IMR-90 (cell line): ENCODE results near the gene EFCAB5. TPM values are rescaled to one million over a fixed set of nuclear protein-coding genes. Genes with fewer than 3 reads are reported as not detected.

Experiments
- ATAC-seq: fragments of 200-7000 bp; cut with Tn5 transposase; 2 replicates; pipeline ENCODE4 v1.9.1; 2020; ENCODE audit warnings: low read depth, mild to moderate bottlenecking, moderate library complexity
- BruUV-seq: library from RNA; stranded (reverse); fragments of 400-500 nt; replicated peaks from 2 replicates; lab custom pipeline; 2021; lab: Mats Ljungman, UMichigan
- CTCF ChIA-PET: fragments of 300-600 bp; formaldehyde crosslinking; extraction: SDS; loops from one replicate; lab custom pipeline; 2021; ENCODE audit warnings: antibody characterized with exemption; lab: Yijun Ruan, JAX
- POLR2A ChIA-PET: fragments of 300-600 bp; sonication (Branson Sonifier 250); formaldehyde crosslinking; loops from one replicate; lab custom pipeline; 2022; ENCODE audit warnings: antibody characterized with exemption; ENCODE audit not compliant: unreplicated experiment; lab: Charles Lee
- DNase-seq: peaks from one replicate; pipeline ENCODE4 v3.0.0; 2013
- H2AFZ ChIP-seq: replicated peaks from 2 replicates; pipeline ENCODE3; 2013; ENCODE audit warnings: low read length, mild to moderate bottlenecking; ENCODE audit not compliant: poor library complexity
- H2AK5ac ChIP-seq: 2 replicates; pipeline ENCODE4 v1.6.1; 2013; ENCODE audit warnings: low read depth, low read length, inconsistent platforms
- H2AK9ac ChIP-seq: replicated peaks from 2 replicates; pipeline ENCODE3; 2013; ENCODE audit warnings: mild to moderate bottlenecking, low read depth, low read length, moderate library complexity; ENCODE audit not compliant: poor library complexity
- H2BK120ac ChIP-seq: 2 replicates; pipeline ENCODE4 v1.6.1; 2013; ENCODE audit warnings: low read depth, low read length, inconsistent platforms
- H2BK15ac ChIP-seq: 3 replicates; pipeline ENCODE4 v1.6.1; 2013; ENCODE audit warnings: low read depth, low read length, inconsistent platforms
- H2BK20ac ChIP-seq: 2 replicates; pipeline ENCODE4 v1.6.1; 2013; ENCODE audit warnings: low read depth, mild to moderate bottlenecking, inconsistent platforms, low read length, moderate library complexity
- H2BK5ac ChIP-seq: 2 replicates; pipeline ENCODE4 v1.6.1; 2013; ENCODE audit warnings: mild to moderate bottlenecking, low read depth, low read length, inconsistent platforms; ENCODE audit not compliant: poor library complexity, severe bottlenecking
- H3K14ac ChIP-seq: replicated peaks from 2 replicates; pipeline ENCODE4 v1.6.1; 2013; ENCODE audit warnings: low read depth, low read length, inconsistent platforms
- H3K18ac ChIP-seq: 2 replicates; pipeline ENCODE4 v1.6.1; 2013; ENCODE audit warnings: low read depth, low read length, control low read depth
- H3K23ac ChIP-seq: 2 replicates; pipeline ENCODE4 v1.6.1; 2013; ENCODE audit warnings: low read depth, low read length, inconsistent platforms
- H3K27ac ChIP-seq: 2 replicates; pipeline ENCODE4 v1.5.1; 2013; ENCODE audit warnings: mild to moderate bottlenecking, control low read depth, low read length; ENCODE audit not compliant: insufficient read depth
- H3K27me3 ChIP-seq: 2 replicates; pipeline ENCODE4 v1.6.1; 2013; ENCODE audit warnings: low read length; ENCODE audit not compliant: control insufficient read depth, insufficient read depth
- H3K36me3 ChIP-seq: 2 replicates; pipeline ENCODE4 v1.6.1; 2013; ENCODE audit warnings: low read length, mixed read lengths; ENCODE audit not compliant: control insufficient read depth, insufficient read depth
- H3K4ac ChIP-seq: 2 replicates; pipeline ENCODE4 v1.6.1; 2013; ENCODE audit warnings: low read depth, low read length, inconsistent platforms
- H3K4me1 ChIP-seq: 2 replicates; pipeline ENCODE4 v1.6.1; 2013; ENCODE audit warnings: low read length, mixed read lengths; ENCODE audit not compliant: control insufficient read depth, insufficient read depth
- H3K4me2 ChIP-seq: 2 replicates; pipeline ENCODE4 v1.6.1; 2013; ENCODE audit warnings: low read depth, mild to moderate bottlenecking, control low read depth, low read length, moderate library complexity
- H3K4me3 ChIP-seq: 2 replicates; pipeline ENCODE4 v1.5.1; 2013; ENCODE audit warnings: low read depth, mild to moderate bottlenecking, control low read depth, low read length, moderate library complexity; ENCODE audit not compliant: insufficient read depth
- H3K56ac ChIP-seq: 2 replicates; pipeline ENCODE4 v1.6.1; 2013; ENCODE audit warnings: low read length, inconsistent platforms; ENCODE audit not compliant: insufficient read depth; ENCODE audit errors: extremely low read depth
- H3K79me1 ChIP-seq, 2 experiments: 2 replicates each; pipeline ENCODE4 v1.6.1; 2013; ENCODE audit warnings: low read length in 2 of 2, inconsistent platforms in 1 of 2, low read depth in 1 of 2
- H3K9ac ChIP-seq: 2 replicates; pipeline ENCODE4 v1.6.1; 2013; ENCODE audit warnings: low read depth, low read length, control low read depth
- H3K9me1 ChIP-seq: 2 replicates; pipeline ENCODE4 v1.6.1; 2013; ENCODE audit warnings: low read length, inconsistent platforms; ENCODE audit not compliant: insufficient read depth
- H3K9me3 ChIP-seq: 2 replicates; pipeline ENCODE4 v1.6.1; 2013; ENCODE audit warnings: low read length; ENCODE audit not compliant: control insufficient read depth, insufficient read depth
- H4K20me1 ChIP-seq: 2 replicates; pipeline ENCODE4 v1.6.1; 2013; ENCODE audit warnings: low read length, inconsistent platforms; ENCODE audit not compliant: insufficient read depth
- H4K5ac ChIP-seq: 2 replicates; pipeline ENCODE4 v1.6.1; 2013; ENCODE audit warnings: mild to moderate bottlenecking, low read depth, low read length, control low read depth
- H4K8ac ChIP-seq, 2 experiments: 2 replicates each; pipeline ENCODE4 v1.6.1; 2013; ENCODE audit warnings: low read depth in 2 of 2, low read length in 2 of 2, control low read depth in 1 of 2, inconsistent platforms in 1 of 2
- H4K91ac ChIP-seq: 2 replicates; pipeline ENCODE4 v1.6.1; 2013; ENCODE audit warnings: low read depth, low read length, inconsistent platforms; ENCODE audit not compliant: insufficient read depth
- CEBPB ChIP-seq: IDR thresholded peaks from 2 replicates; pipeline ENCODE4 v1.6.1; 2012; ENCODE audit warnings: low read depth, low read length, improper control_type of control experiment
- MAFK ChIP-seq: IDR thresholded peaks from 2 replicates; pipeline ENCODE4 v1.6.1; 2012; ENCODE audit warnings: low read depth, low read length, improper control_type of control experiment
- MAZ ChIP-seq: IDR thresholded peaks from 2 replicates; pipeline ENCODE4 v1.6.1; 2012; ENCODE audit warnings: low read depth, mild to moderate bottlenecking, low read length, improper control_type of control experiment, moderate library complexity, borderline replicate concordance
- MXI1 ChIP-seq: IDR thresholded peaks from 2 replicates; pipeline ENCODE4 v1.6.1; 2012; ENCODE audit warnings: low read depth, mild to moderate bottlenecking, low read length, moderate library complexity, borderline replicate concordance
- RCOR1 ChIP-seq: IDR thresholded peaks from 2 replicates; pipeline ENCODE4 v1.6.1; 2012; ENCODE audit warnings: mild to moderate bottlenecking, low read length, improper control_type of control experiment; ENCODE audit not compliant: insufficient replicate concordance
- SMC3 ChIP-seq: fragments of 150-350 bp; IDR thresholded peaks from 2 replicates; pipeline ENCODE4 v1.6.1; 2016; ENCODE audit warnings: low read depth, mild to moderate bottlenecking, antibody characterized with exemption, low read length, moderate library complexity
- WGBS, 2 experiments: methylation state at CpG; one replicate each; pipeline versions ENCODE4 v1.1.5 to v1.1.7; 2013; ENCODE audit warnings: missing lambda C conversion rate in 2 of 2; ENCODE audit not compliant: insufficient read length in 1 of 2; ENCODE audit errors: extremely low coverage in 2 of 2; 5-methylcytosine and 5-hydroxymethylcytosine counted together
- dilution Hi-C: fragments of 300-500 bp; cut with HindIII; formaldehyde crosslinking; loops from one replicate; pipeline ENCODE4 v1.14.3; 2018; ENCODE audit warnings: low sequenced_read_pairs; ENCODE audit not compliant: unreplicated experiment
- in situ Hi-C: fragments of 300-500 bp; cut with MboI; formaldehyde crosslinking; loops from 3 replicates; pipeline ENCODE4 v1.14.3; 2019; ENCODE audit warnings: low sequenced_read_pairs, inconsistent platforms, mixed read lengths
- intact Hi-C: fragments of 100-400 bp; cut with micrococcal nuclease; formaldehyde crosslinking; loops from 2 replicates; pipeline ENCODE4 v1.10.0; 2022
- polyA plus RNA-seq, 3 experiments: library from polyadenylated mRNA; depleted of rRNA; stranded (reverse); fragments of >200 nt; gene quantifications; 2 replicates each; pipeline ENCODE4 v1.2.3, GENCODE V29; 2012; ENCODE audit warnings: low replicate concordance in 1 of 3
- total RNA-seq: library from RNA; depleted of rRNA; stranded (reverse); fragments of >200 nt; gene quantifications from 2 replicates; pipeline ENCODE4 v1.2.3, GENCODE V29; 2012
- TF ChIP-seq, protein P1 (sequence below): fragments of 150-350 bp; IDR thresholded peaks from 2 replicates; pipeline ENCODE4 v1.6.1; 2016; ENCODE audit warnings: low read depth, mild to moderate bottlenecking, low read length, moderate library complexity, borderline replicate concordance
- TF ChIP-seq, protein P2 (sequence below): conservative IDR thresholded peaks from 2 replicates; pipeline ENCODE4 v1.5.1; 2012; ENCODE audit warnings: mild to moderate bottlenecking, low read depth, low read length, improper control_type of control experiment

The EFCAB5 gene
- total and polyA plus RNA-seq, 2 of the 4 experiments (the other 2 are of a cell fraction) = 0.14 TPM; not detected in 1

DNA sequence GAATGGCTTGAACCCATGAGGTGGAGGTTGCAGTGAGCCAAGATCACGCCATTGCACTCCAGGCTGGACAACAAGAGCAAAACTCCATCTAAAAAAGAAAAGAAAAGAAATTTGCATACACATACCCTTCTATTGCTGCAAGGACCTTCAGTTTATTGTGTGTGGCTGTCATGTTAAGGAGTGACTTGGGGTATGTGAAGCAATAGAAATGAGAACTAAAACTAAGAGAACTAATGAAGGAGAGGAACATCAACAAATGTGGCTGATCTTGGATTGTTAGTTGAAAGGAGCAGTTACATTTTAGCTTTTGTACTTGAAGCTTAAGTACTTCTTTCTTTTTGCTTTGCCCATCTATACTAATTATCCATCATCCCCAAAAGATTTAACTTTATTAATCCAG is 162.5 kb downstream of the EFCAB5 start:
- no peak overlapping the region for H3K23ac ChIP-seq
- no peak overlapping the region for H3K4me3 ChIP-seq
- dilution Hi-C loops = no loop called here
- no peak overlapping the region for H3K4ac ChIP-seq
- H3K4me2 ChIP-seq = no peak overlapping the region
- no peaks in the 10 kb centered on the region for H3K9me3 ChIP-seq
- no peaks in the 10 kb centered on the region for H3K79me1 ChIP-seq
- no peak overlapping the region for H2AFZ ChIP-seq
- no peaks in the 10 kb centered on the region for H3K4me1 ChIP-seq
- TF ChIP-seq CEBPB (no peak), MAFK (no peak), MXI1 (no peak), MAZ (no peak), SMC3 (no peak), RCOR1 (no peak)
- TF ChIP-seq, protein P1, sequence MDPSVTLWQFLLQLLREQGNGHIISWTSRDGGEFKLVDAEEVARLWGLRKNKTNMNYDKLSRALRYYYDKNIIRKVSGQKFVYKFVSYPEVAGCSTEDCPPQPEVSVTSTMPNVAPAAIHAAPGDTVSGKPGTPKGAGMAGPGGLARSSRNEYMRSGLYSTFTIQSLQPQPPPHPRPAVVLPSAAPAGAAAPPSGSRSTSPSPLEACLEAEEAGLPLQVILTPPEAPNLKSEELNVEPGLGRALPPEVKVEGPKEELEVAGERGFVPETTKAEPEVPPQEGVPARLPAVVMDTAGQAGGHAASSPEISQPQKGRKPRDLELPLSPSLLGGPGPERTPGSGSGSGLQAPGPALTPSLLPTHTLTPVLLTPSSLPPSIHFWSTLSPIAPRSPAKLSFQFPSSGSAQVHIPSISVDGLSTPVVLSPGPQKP = no peak
- TF ChIP-seq, protein P2, sequence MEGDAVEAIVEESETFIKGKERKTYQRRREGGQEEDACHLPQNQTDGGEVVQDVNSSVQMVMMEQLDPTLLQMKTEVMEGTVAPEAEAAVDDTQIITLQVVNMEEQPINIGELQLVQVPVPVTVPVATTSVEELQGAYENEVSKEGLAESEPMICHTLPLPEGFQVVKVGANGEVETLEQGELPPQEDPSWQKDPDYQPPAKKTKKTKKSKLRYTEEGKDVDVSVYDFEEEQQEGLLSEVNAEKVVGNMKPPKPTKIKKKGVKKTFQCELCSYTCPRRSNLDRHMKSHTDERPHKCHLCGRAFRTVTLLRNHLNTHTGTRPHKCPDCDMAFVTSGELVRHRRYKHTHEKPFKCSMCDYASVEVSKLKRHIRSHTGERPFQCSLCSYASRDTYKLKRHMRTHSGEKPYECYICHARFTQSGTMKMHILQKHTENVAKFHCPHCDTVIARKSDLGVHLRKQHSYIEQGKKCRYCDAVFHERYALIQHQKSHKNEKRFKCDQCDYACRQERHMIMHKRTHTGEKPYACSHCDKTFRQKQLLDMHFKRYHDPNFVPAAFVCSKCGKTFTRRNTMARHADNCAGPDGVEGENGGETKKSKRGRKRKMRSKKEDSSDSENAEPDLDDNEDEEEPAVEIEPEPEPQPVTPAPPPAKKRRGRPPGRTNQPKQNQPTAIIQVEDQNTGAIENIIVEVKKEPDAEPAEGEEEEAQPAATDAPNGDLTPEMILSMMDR = no peak
- H4K8ac ChIP-seq = no peak overlapping the region
- peaks cover 20% of the 10 kb centered on the region for H3K27me3 ChIP-seq
- no peak overlapping the region for H2AK9ac ChIP-seq
- H3K36me3 ChIP-seq = no peaks in the 10 kb centered on the region
- H3K9ac ChIP-seq = no peak overlapping the region
- DNase-seq (no peak), ATAC-seq (no peak)
- WGBS, 2 experiments = no CpG with 5 or more reads among the region's 1 CpG
- POLR2A ChIA-PET = no interaction called here
- no peak overlapping the region for H4K91ac ChIP-seq
- H3K14ac ChIP-seq = no peak overlapping the region
- H2BK5ac ChIP-seq = no peak overlapping the region
- no peak overlapping the region for H2BK120ac ChIP-seq
- intact Hi-C loops = loop anchor here (1.0 kb wide), 1 partner anchor 174 kb away; no protein-coding TSS in a partner anchor
- 0 out of 2 replicates have a peak, but pooled peaks cover 3% of the 10 kb centered on the region for H3K9me1 ChIP-seq
- H3K18ac ChIP-seq = no peak overlapping the region
- in situ Hi-C loops = no loop called here
- no peak overlapping the region for H2BK15ac ChIP-seq
- H4K5ac ChIP-seq = no peak overlapping the region
- H2AK5ac ChIP-seq = no peak overlapping the region
- CTCF ChIA-PET = interaction anchor here (0.6 to 2.5 kb wide), 12 partner anchors 8 to 267 kb away, joined by 3 to 27 read pairs (median 5); no protein-coding TSS in a partner anchor
- no peak overlapping the region for H2BK20ac ChIP-seq
- H4K20me1 ChIP-seq = no peaks in the 10 kb centered on the region
- no peak overlapping the region for H3K27ac ChIP-seq
- H3K56ac ChIP-seq = no peak overlapping the region
- BruUV-seq = no TSS peak
